ENCODE measurements around the gene FSTL4. TPM values are rescaled to one million over a fixed set of nuclear protein-coding genes. Genes with fewer than 3 reads are reported as not detected.

The FSTL4 gene
- total and polyA plus RNA-seq, 2 experiments from 2014 or later: 0.47 to 0.74 TPM

DNA sequence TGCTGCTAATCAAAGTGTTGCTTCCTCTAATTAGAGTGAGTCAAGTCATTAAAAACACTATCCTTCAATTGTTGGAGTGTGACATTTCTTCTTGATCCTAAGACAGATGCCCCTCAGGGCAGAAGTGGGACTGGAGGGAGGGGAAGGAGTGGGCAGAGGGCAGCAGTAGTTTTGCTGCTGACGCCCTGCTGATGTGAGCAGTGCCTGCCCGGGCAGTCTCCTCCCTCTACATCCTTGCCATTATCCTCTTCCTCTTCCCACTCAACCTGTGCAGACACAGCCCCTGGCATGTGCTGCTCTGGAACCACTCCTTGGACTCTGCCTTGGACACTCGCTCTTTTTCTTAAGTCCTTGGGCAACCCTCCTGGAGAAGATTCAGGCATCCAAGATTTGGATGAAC is 328.0 kb downstream of the FSTL4 start:
- Histone ChIP-seq H2AFZ (no peak overlapping the region), H3K79me2 (no peaks in the 10 kb centered on the region), H4K20me1 (ENCODE audit: insufficient read depth, poor library complexity, severe bottlenecking) (no peaks in the 10 kb centered on the region), H3K27me3 (no peaks in the 10 kb centered on the region), H3K4me3 (no peak overlapping the region), H3K27ac (no peak overlapping the region), H3K9me3 (ENCODE audit: low read depth) (no peaks in the 10 kb centered on the region), H3K4me1 (ENCODE audit: insufficient read depth) (peaks cover 11% of the 10 kb centered on the region), H3K4me2 (no peak overlapping the region), H3K36me3 (replicated peaks; ENCODE audit: insufficient read depth, low read depth) (no peaks in the 10 kb centered on the region), H3K9me2 (replicated peaks; ENCODE audit: insufficient read depth) (no peaks in the 10 kb centered on the region)
- DNase-seq (ENCODE audit: low spot score): no peak
- 84% methylated on average over 3 of the region's 3 CpGs for WGBS (ENCODE audit: low lambda C conversion rate, missing lambda C conversion rate)
- TF ChIP-seq, protein P1, sequence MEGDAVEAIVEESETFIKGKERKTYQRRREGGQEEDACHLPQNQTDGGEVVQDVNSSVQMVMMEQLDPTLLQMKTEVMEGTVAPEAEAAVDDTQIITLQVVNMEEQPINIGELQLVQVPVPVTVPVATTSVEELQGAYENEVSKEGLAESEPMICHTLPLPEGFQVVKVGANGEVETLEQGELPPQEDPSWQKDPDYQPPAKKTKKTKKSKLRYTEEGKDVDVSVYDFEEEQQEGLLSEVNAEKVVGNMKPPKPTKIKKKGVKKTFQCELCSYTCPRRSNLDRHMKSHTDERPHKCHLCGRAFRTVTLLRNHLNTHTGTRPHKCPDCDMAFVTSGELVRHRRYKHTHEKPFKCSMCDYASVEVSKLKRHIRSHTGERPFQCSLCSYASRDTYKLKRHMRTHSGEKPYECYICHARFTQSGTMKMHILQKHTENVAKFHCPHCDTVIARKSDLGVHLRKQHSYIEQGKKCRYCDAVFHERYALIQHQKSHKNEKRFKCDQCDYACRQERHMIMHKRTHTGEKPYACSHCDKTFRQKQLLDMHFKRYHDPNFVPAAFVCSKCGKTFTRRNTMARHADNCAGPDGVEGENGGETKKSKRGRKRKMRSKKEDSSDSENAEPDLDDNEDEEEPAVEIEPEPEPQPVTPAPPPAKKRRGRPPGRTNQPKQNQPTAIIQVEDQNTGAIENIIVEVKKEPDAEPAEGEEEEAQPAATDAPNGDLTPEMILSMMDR (IDR thresholded peaks at IDR 0.05; ENCODE audit: poor library complexity): no peak
- TF ChIP-seq EZH2 (IDR thresholded peaks at IDR 0.05; ENCODE audit: borderline replicate concordance) (no peak), EZH2phosphoT487 (IDR thresholded peaks at IDR 0.05; ENCODE audit: low read depth, severe bottlenecking, unreplicated experiment) (no peak)

DNA sequence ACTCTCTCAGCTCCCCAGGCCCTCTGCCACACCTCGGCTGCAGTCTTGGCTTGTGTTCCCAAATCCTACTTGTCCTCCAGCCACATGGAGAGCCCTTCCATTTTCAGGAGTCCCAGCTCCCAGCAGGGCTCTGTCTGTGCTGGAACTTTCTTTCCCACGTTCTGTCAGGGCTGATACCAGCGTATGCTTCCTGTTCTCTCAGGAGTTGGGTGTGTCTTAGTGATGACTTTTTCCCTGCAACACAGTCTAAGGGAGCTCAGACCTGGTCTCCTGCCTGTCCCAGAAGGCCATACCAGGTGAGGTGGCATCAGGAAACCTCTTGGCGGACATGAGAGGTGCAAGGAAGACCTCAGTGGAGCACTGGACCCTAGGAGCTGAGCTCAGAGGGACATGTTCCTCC is 334.0 kb downstream of the FSTL4 start:
- Histone ChIP-seq H3K79me2 (no peaks in the 10 kb centered on the region), H3K27ac (no peak overlapping the region), H3K4me3 (no peak overlapping the region), H3K36me3 (replicated peaks; ENCODE audit: insufficient read depth, low read depth) (no peaks in the 10 kb centered on the region), H3K4me1 (ENCODE audit: insufficient read depth) (peaks cover 16% of the 10 kb centered on the region), H3K9me2 (replicated peaks; ENCODE audit: insufficient read depth) (no peaks in the 10 kb centered on the region), H3K9me3 (ENCODE audit: low read depth) (no peaks in the 10 kb centered on the region), H2AFZ (no peak overlapping the region), H4K20me1 (ENCODE audit: insufficient read depth, poor library complexity, severe bottlenecking) (no peaks in the 10 kb centered on the region), H3K27me3 (no peaks in the 10 kb centered on the region), H3K4me2 (no peak overlapping the region)
- DNase-seq (ENCODE audit: low spot score): no peak
- 78% methylated on average over 4 of the region's 4 CpGs for WGBS (ENCODE audit: low lambda C conversion rate, missing lambda C conversion rate)
- TF ChIP-seq EZH2 (IDR thresholded peaks at IDR 0.05; ENCODE audit: borderline replicate concordance): no peak
- TF ChIP-seq, protein P1 (IDR thresholded peaks at IDR 0.05; ENCODE audit: poor library complexity): no peak
- no peak for TF ChIP-seq EZH2phosphoT487 (IDR thresholded peaks at IDR 0.05; ENCODE audit: low read depth, severe bottlenecking, unreplicated experiment)

DNA sequence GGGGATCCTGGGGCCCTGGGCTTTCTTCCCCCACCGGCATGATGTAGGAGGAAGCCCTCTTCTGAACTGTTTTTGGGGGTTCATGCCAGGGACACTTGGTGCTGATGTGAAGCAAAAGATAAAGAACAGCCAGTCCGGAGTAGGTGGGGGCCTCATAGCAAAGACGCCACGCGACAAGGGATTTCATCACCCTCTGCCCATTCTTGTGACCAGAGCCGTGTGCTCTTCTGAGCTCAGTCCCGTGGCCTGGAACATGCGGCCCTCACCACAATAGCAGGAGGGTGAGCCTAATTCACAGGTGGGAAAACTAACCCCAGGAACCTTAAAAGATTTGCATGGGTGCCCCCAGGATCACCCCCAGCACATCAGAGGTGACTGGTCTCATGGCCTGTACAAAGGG is 334.6 kb downstream of the FSTL4 start:
- Histone ChIP-seq H3K27me3 (no peaks in the 10 kb centered on the region), H2AFZ (no peak overlapping the region), H3K4me3 (no peak overlapping the region), H3K79me2 (no peaks in the 10 kb centered on the region), H3K9me3 (ENCODE audit: low read depth) (no peaks in the 10 kb centered on the region), H3K4me1 (ENCODE audit: insufficient read depth) (peaks cover 10% of the 10 kb centered on the region), H4K20me1 (ENCODE audit: insufficient read depth, poor library complexity, severe bottlenecking) (no peaks in the 10 kb centered on the region), H3K4me2 (no peak overlapping the region), H3K27ac (no peak overlapping the region), H3K9me2 (replicated peaks; ENCODE audit: insufficient read depth) (no peaks in the 10 kb centered on the region), H3K36me3 (replicated peaks; ENCODE audit: insufficient read depth, low read depth) (no peaks in the 10 kb centered on the region)
- no peak for TF ChIP-seq EZH2 (IDR thresholded peaks at IDR 0.05; ENCODE audit: borderline replicate concordance)
- TF ChIP-seq, protein P1 (IDR thresholded peaks at IDR 0.05; ENCODE audit: poor library complexity): no peak
- TF ChIP-seq EZH2phosphoT487 (IDR thresholded peaks at IDR 0.05; ENCODE audit: low read depth, severe bottlenecking, unreplicated experiment): no peak
- WGBS (ENCODE audit: low lambda C conversion rate, missing lambda C conversion rate): 86% methylated on average over 8 of the region's 8 CpGs
- no peak for DNase-seq (ENCODE audit: low spot score)

DNA sequence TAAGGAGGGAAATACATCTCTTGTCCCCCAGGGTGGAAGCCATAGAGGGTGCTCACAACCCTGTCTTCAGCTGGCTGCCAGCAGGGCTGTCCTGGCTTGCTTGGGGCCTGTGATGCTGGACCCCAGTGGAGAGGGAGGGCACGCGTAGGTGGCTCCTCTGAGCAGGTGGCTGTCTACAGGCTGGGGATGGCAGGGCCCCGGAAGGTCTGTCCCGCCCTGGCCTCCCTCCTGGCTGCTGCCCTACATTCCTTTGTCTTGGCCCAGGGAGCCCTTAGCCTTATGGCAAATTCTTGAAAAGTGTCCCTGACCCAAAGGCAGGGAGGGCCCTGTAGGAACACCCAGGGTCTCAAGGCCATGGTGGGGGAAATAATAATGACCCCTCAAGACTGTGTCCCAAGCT is 336.2 kb downstream of the FSTL4 start:
- Histone ChIP-seq H2AFZ (no peak overlapping the region), H3K4me3 (no peak overlapping the region), H3K4me2 (no peak overlapping the region), H4K20me1 (ENCODE audit: insufficient read depth, poor library complexity, severe bottlenecking) (no peaks in the 10 kb centered on the region), H3K27ac (no peak overlapping the region), H3K79me2 (no peaks in the 10 kb centered on the region), H3K36me3 (replicated peaks; ENCODE audit: insufficient read depth, low read depth) (no peaks in the 10 kb centered on the region), H3K9me2 (replicated peaks; ENCODE audit: insufficient read depth) (no peaks in the 10 kb centered on the region), H3K4me1 (ENCODE audit: insufficient read depth) (peaks cover 5% of the 10 kb centered on the region), H3K9me3 (ENCODE audit: low read depth) (no peaks in the 10 kb centered on the region), H3K27me3 (no peaks in the 10 kb centered on the region)
- no peak for DNase-seq (ENCODE audit: low spot score)
- whole genome bisulfite sequencing (ENCODE audit: low lambda C conversion rate, missing lambda C conversion rate): 93% methylated on average over 4 of the region's 4 CpGs
- TF ChIP-seq, protein P1 (IDR thresholded peaks at IDR 0.05; ENCODE audit: poor library complexity): no peak
- TF ChIP-seq EZH2 (IDR thresholded peaks at IDR 0.05; ENCODE audit: borderline replicate concordance) (no peak), EZH2phosphoT487 (IDR thresholded peaks at IDR 0.05; ENCODE audit: low read depth, severe bottlenecking, unreplicated experiment) (no peak)
